GM21526 (cell line): ENCODE data around the gene LOXL4.

Source experiments
- ATAC-seq: cut with Tn5 transposase; IDR thresholded peaks from one replicate; pipeline ENCODE4 v1.9.1; 2021; ENCODE audit warnings: moderate library complexity; ENCODE audit not compliant: unreplicated experiment, low FRiP score

The LOXL4 gene

DNA sequence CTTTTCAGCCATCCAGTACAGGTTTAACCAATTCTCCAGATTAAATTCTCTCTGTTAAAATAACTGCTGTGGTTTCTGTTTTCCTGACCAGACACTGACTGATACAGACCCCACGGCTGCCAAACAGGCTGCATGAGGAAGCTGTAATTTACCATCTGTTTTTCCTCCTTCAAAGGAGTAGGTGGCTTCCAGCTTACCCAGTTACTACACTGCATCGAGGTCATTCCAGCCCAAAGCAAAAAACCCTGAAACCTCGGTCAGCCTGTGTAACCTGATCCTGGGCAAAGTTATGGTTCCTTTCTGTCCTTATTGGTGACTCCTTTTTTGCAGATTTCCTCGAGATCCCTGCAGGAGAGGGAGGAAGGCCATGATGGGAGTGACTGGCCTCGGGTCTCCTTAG, 27.9 kb upstream of the LOXL4 start:
- ATAC-seq = no peak

GRCh38 chr10:98295401-98295811, 27.4 kb upstream of the LOXL4 start:
- no peak for ATAC-seq

GRCh38 chr10:98294270-98294627, 26.3 kb upstream of the LOXL4 start:
- no peak for ATAC-seq

GRCh38 chr10:98293550-98294269, 25.7 kb upstream of the LOXL4 start:
- no peak for ATAC-seq

DNA sequence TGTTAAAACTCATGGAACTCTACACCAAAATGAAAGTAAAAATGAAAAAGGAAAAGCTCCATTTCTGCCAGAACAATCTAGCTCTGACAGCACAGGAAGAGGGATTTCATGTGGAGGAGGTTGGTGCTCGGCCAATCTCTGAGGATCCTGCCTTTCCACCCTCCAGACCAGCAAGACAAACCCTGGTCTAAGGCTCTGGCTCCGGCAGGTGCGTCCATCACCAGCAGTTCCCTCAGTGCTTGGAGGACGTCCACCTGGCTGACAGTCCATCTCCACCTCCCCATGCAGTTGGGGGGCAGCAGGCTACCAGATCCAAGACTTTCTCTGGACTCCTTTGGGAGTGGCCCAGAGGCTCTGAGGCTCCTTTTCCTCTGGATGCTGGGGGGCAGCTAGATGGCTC, 25.0 kb upstream of the LOXL4 start:
- ATAC-seq = no peak

- ATAC-seq = no peak
Measured at GRCh38 chr10:98289802-98290209, 21.8 kb upstream of the LOXL4 start.

DNA sequence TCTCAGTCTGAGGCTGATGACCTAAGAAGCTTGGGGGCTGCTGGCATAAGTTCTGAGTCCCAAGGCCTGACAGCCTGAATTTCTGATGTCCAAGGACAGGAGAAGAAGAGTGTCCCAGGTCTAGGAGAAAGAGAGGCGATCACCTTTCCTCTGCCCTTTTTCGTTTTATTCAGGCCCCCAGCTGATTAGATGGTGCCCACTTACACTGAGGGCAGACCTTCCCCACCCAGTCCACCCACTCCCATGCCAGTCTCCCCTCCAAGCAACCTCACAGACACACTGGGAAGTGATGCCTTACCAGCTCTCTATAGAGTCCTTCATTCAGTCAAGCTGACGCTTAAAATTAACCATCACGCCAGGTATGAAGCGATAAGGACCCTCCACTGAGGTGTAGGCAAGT, 19.3 kb upstream of the LOXL4 start:
- ATAC-seq = no peak

DNA sequence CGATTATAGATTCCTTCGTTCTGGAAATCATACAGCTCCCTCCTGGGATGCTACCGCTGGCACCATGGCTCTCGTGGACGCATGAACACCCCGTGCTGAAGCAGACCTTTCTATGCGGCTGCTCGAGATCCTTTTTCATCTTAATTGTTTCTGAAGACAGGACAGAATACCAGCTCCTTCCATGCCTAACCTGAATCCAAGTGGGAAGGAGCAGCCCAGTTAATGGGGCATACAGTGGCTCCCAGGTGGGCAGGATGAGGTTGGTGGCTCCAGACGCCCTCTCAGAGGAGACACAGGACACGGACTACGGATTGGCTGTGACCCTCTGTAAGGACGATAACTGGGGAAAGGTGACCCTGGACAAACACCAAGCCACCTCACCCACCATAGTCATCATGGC, 18.4 kb upstream of the LOXL4 start:
- no peak for ATAC-seq

DNA sequence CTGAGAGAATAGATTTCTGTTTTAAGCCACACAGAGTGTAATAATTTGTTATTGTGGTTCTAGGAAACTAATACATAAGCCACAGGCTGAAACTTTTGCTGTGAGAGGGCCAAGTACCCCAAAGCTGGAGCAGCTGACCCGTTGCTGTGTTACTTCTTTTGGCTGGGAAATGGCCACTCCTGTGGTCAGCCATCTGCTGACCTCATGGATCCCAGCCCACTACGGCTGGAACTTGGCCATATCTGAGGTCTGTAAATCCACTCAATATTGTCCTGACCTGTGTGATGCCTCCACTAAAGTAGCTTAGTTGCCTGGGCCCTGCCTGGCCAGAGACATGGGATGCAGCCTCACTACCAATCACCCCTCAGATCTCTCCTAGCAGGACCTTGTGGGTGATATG, 17.4 kb upstream of the LOXL4 start:
- no peak for ATAC-seq

DNA sequence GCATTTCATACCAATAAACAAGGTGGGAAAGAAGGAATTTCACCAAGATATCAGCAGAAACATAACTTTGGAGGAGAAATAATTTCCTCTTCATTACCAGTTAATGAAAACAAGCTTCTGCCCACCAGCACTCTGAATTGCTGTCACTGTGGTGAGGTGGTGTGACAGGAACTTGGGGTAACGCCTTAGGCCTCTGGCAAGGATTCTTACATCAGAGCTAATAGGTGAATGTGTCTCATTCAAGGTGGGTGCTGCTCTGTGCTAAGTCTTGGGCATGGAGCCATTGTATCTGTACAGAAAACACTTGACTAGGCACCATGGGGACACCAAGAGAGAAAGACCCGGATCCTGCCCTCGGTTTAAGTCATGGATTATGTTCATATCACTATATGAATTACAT, 8.3 kb upstream of the LOXL4 start:
- ATAC-seq = no peak

DNA sequence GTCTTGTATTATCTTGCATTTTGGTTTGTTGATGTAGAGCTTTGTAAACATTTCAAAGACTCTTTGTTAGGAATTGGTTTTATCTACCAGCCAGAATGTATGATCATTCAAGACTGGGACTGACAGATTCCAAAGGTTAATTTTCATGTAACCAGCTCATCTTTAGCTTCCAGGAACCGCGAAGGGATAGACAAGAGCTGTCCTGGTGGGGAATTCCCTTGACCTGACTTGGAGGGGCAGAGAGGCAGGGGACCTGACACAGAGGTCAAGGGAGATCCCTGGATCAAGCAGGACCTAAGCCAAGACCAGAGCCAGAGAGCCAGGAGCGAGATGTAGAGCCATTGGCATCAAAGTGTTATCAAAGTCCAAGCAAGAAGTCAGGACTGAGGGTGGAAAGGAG, 6.6 kb upstream of the LOXL4 start:
- ATAC-seq = no peak

GRCh38 chr10:98273057-98273850, 5.3 kb upstream of the LOXL4 start:
- no peak for ATAC-seq

DNA sequence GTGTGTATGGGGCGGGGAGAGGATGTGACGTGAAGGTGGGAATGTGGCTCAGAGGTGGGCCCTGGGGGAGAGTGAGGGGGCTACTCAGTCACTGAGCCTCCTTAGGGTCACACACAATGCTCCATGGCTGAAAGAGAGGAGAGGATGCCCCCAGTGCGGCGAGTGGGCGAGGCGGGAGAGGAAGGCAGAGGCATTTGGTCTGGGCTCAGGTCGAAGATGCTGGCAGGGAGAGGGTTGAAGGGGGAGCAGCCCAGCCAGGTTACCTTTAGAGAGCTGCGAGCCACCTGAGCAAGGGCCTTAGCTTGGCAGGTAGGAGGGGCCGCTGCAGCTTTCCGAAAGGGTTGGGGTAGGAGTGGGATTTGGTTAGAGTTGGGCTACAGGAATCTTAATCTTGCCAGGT, 4.7 kb upstream of the LOXL4 start:
- ATAC-seq = no peak

GRCh38 chr10:98272245-98272644, 4.3 kb upstream of the LOXL4 start:
- no peak for ATAC-seq

DNA sequence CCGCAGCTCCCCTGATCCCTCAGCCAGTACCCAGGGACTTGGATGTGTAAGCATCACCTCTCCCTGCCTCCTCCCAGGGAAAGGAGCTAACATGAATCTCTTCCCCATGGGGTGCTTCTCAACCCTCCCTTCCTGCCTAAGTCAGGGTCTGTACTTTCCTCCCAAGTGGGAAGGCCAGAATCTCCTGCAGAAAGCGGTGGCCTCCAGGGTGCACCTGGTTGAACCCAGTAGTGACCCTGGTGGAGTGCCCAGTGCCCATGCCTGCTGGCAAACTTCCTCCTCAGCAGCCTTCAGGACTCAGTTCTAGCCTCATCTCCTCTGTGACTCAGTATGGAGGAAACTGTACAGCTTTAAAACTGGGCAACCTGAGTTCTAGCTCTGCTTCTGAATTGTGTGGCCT, 2.8 kb upstream of the LOXL4 start:
- ATAC-seq = no peak

- no peak for ATAC-seq
Measured at GRCh38 chr10:98270073-98270740, 2.2 kb upstream of the LOXL4 start.

- no peak for ATAC-seq
Measured at GRCh38 chr10:98269435-98269912, 1.5 kb upstream of the LOXL4 start.

DNA sequence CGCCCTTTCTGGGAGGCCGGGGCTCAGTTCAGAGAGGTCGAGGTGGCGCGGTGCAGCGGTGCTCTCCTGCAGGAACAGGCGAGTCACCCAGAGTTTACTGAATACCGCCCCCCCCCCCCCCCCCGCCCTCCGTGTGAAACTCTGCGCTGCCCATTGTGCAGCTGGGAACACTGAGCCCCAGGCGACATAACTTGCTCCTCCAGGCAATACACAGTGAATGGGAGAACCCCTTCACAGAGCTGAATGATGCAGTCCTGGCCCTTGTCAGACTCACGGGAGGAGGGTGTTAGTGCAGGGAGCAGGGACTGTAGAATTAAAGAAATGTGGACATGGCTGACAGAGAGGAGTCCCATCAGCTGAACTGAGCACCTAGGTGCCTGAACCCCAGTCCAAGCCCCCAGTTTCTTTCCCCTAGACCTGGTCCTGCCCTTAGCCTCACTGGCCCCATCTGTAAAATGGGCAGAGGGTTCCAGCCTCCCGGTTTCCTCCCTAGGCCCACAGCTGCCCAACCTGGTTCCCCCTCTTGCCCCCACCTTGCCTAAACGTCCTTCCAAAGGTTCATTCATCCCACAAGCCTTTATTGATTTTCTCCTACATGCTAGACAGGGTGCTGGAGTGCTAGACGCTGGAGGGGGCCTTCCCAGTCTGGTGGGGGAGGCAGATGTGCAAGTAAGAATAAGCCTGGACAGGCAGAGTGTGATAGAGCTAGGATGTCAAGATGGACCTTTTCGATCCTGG, 869 bp upstream of the LOXL4 start:
- no peak for ATAC-seq

DNA sequence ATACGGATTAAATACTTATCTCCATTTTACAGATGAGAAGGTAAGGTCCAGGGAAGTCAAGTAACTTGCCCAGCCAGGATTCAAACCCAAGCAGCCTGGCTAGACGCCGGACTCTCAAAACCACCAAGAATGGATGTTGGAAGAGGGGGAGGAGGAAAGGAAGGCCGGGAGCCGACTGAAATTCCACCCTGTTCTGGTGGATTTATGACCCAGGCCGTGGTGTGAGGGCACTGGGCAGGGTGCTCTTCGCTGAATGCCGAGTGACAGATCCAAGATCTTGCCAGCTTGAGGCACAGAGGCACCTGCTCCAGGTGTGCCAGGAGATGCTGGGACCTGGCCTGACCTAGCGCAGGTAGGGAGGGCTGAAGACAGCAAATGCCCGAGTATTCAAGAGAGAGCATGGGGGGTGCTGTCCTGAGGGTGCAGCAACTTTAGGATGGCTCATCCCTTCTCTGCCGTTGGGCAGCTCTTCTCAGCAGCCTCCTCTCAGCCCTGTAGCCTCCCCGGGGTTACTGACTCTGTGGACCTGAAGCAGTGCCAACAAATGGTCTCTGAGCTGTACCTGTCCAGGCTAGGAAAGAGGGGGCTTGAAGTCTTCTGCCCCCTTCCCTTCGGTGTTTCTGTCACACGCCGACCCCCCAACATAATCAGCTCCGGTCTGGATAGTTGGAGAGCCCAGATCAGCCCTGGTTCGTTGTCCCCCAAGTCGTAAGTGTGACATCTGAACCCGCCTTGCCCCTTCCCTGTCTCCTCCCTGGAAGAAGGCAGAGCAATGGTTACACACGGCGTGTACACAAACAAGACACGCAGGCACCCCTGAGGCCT, 713 bp downstream of the LOXL4 start:
- no peak for ATAC-seq

DNA sequence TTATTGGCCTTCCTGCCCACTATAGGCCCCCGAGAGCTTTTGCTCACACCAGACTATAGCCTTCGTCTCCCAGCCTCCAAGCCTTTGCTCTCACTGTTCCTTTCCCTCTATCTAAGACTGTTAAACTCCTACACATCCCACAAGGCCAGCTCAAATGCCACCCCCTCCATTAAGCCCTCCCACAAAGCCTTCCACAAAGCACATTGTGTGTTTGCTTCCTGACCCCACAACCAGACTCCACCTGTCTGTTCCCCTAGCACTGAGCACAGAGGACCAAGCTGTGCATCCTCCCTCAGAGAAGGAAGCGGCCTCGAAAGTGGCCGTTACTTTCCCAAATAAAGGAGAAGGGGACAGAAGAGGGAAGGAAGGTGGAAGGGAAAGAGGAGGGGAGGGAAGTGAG, 1.3 kb downstream of the LOXL4 start:
- ATAC-seq = no peak
